H1 (cell line): Measurements from ENCODE around the gene GNG14. TPM values are rescaled to one million over a fixed set of nuclear protein-coding genes. Genes with fewer than 3 reads are reported as not detected.

Experiments used
- CTCF ChIA-PET: fragments of 300-600 bp; sonication (Branson Sonifier 250); formaldehyde crosslinking; loops from one replicate; lab custom pipeline; 2021; ENCODE audit not compliant: partially characterized antibody; lab: Charles Lee
- POLR2A ChIA-PET: fragments of 300-600 bp; sonication (Branson Sonifier 250); formaldehyde crosslinking; loops from one replicate; lab custom pipeline; 2021; ENCODE audit warnings: inconsistent platforms; ENCODE audit not compliant: partially characterized antibody; lab: Charles Lee
- DNase-seq, 2 experiments: peaks; one replicate each; pipeline versions ENCODE4 v3.0.0 to v3.0.0-alpha.2; 2010 to 2022; ENCODE audit warnings: low spot score in 2 of 2, low read depth in 1 of 2, mixed read lengths in 1 of 2
- FAIRE-seq: peaks from 2 replicates; lab custom pipeline; 2011; peaks lifted over from hg19 to GRCh38; lab: Jason Lieb, UNC
- H2AFZ ChIP-seq: 2 replicates; pipeline ENCODE4 v1.8.1; 2012; ENCODE audit warnings: low read length, inconsistent platforms
- H2AK5ac ChIP-seq: 2 replicates; pipeline ENCODE4 v1.6.1; 2013; ENCODE audit warnings: low read depth, low read length
- H2BK120ac ChIP-seq: replicated peaks from 2 replicates; pipeline ENCODE3; 2013; ENCODE audit warnings: low read depth, low read length, inconsistent platforms
- H2BK12ac ChIP-seq: 2 replicates; pipeline ENCODE4 v1.6.1; 2013; ENCODE audit warnings: low read depth, low read length
- H2BK15ac ChIP-seq: 2 replicates; pipeline ENCODE4 v1.6.1; 2013; ENCODE audit warnings: low read length
- H2BK20ac ChIP-seq: 2 replicates; pipeline ENCODE4 v1.6.1; 2013; ENCODE audit warnings: low read length
- H2BK5ac ChIP-seq: 2 replicates; pipeline ENCODE4 v1.6.1; 2013; ENCODE audit warnings: low read depth, low read length
- H3K14ac ChIP-seq: 2 replicates; pipeline ENCODE4 v1.6.1; 2013; ENCODE audit warnings: inconsistent platforms; ENCODE audit not compliant: insufficient read length
- H3K18ac ChIP-seq: 2 replicates; pipeline ENCODE4 v1.6.1; 2013; ENCODE audit warnings: low read length; ENCODE audit errors: extremely low read depth
- H3K23ac ChIP-seq: 2 replicates; pipeline ENCODE4 v1.6.1; 2013; ENCODE audit warnings: inconsistent platforms; ENCODE audit not compliant: insufficient read length
- H3K23me2 ChIP-seq: 2 replicates; pipeline ENCODE4 v1.6.1; 2013; ENCODE audit warnings: low read depth, low read length
- H3K27ac ChIP-seq: 2 replicates; pipeline ENCODE4 v1.6.1; 2011; ENCODE audit warnings: low read depth, low read length, inconsistent platforms
- H3K27me3 ChIP-seq, 4 experiments: replicated peaks in 1 of 4; 1 replicate in 1 of 4; 2 replicates in 3 of 4; pipeline versions ENCODE4 v1.6.1 to v1.8.1; 2011 to 2013; ENCODE audit warnings: low read length in 3 of 4, mild to moderate bottlenecking in 3 of 4, inconsistent platforms in 2 of 4, mixed read lengths in 2 of 4, moderate library complexity in 1 of 4; ENCODE audit not compliant: control insufficient read depth in 3 of 4, insufficient read depth in 3 of 4; ENCODE audit errors: extremely low read depth in 1 of 4
- H3K36me3 ChIP-seq, 4 experiments: 2 replicates each; pipeline versions ENCODE4 v1.6.1 to v1.8.1; 2011 to 2013; ENCODE audit warnings: mild to moderate bottlenecking in 4 of 4, low read length in 3 of 4, moderate library complexity in 2 of 4, control low read depth in 1 of 4, inconsistent platforms in 1 of 4; ENCODE audit not compliant: insufficient read depth in 4 of 4, control insufficient read depth in 2 of 4
- H3K4ac ChIP-seq: replicated peaks from 2 replicates; pipeline ENCODE3; 2013; ENCODE audit warnings: low read length, low read depth, mixed read lengths, inconsistent platforms; ENCODE audit not compliant: insufficient read length
- H3K4me1 ChIP-seq, 4 experiments: replicated peaks in 1 of 4; 1 replicate in 1 of 4; 2 replicates in 3 of 4; pipeline versions ENCODE4 v1.6.1 to v1.8.1; 2011 to 2013; ENCODE audit warnings: low read length in 3 of 4, inconsistent platforms in 2 of 4, mixed read lengths in 1 of 4; ENCODE audit not compliant: insufficient read depth in 4 of 4, control insufficient read depth in 3 of 4
- H3K4me2 ChIP-seq, 2 experiments: 2 replicates each; pipeline versions ENCODE4 v1.6.1 to v1.8.1; 2011 to 2013; ENCODE audit warnings: low read depth in 2 of 2, low read length in 2 of 2, control low read depth in 1 of 2, inconsistent platforms in 1 of 2, mild to moderate bottlenecking in 1 of 2; ENCODE audit not compliant: insufficient read depth in 1 of 2
- H3K4me3 ChIP-seq, 4 experiments: fragments of 200-600, 300-600 bp in 1 of 4; sonication (generic), shearing (Covaris generic), sonication (Bioruptor Twin) in 1 of 4; 2 replicates each; pipeline versions ENCODE4 v1.5.1 to v1.8.1; 2011 to 2016; ENCODE audit warnings: low read length in 4 of 4, low read depth in 3 of 4, control low read depth in 2 of 4, inconsistent platforms in 2 of 4, mild to moderate bottlenecking in 2 of 4, mixed read lengths in 1 of 4, moderate library complexity in 1 of 4; ENCODE audit not compliant: insufficient read depth in 2 of 4; ENCODE audit errors: extremely low read depth in 1 of 4
- H3K56ac ChIP-seq: replicated peaks from 2 replicates; pipeline ENCODE3; 2013; ENCODE audit warnings: low read depth, mild to moderate bottlenecking, mixed read lengths, low read length, inconsistent platforms; ENCODE audit not compliant: insufficient read length
- H3K79me1 ChIP-seq: 2 replicates; pipeline ENCODE4 v1.6.1; 2013; ENCODE audit warnings: low read depth, low read length, control low read depth
- H3K79me2 ChIP-seq, 2 experiments: 2 replicates each; pipeline versions ENCODE4 v1.6.1 to v1.8.1; 2012 to 2013; ENCODE audit warnings: low read length in 2 of 2, mild to moderate bottlenecking in 2 of 2, inconsistent platforms in 1 of 2; ENCODE audit not compliant: insufficient read depth in 2 of 2, control insufficient read depth in 1 of 2
- H3K9ac ChIP-seq, 4 experiments: replicated peaks in 1 of 4; 1 replicate in 1 of 4; 2 replicates in 3 of 4; pipeline versions ENCODE4 v1.6.1 to v1.8.1; 2011 to 2013; ENCODE audit warnings: low read depth in 3 of 4, low read length in 3 of 4, control low read depth in 2 of 4, mild to moderate bottlenecking in 2 of 4, moderate library complexity in 2 of 4, inconsistent platforms in 1 of 4; ENCODE audit errors: extremely low read depth in 1 of 4
- H3K9me3 ChIP-seq, 2 experiments: 2 replicates each; pipeline versions ENCODE4 v1.6.1 to v1.8.1; 2012 to 2013; ENCODE audit warnings: mild to moderate bottlenecking in 2 of 2, moderate library complexity in 2 of 2, control low read depth in 1 of 2, inconsistent platforms in 1 of 2, low read depth in 1 of 2, low read length in 1 of 2, mixed read lengths in 1 of 2; ENCODE audit not compliant: insufficient read depth in 2 of 2
- H4K20me1 ChIP-seq, 2 experiments: replicated peaks in 1 of 2; 2 replicates each; pipeline versions ENCODE3 to v1.8.1; 2011 to 2013; ENCODE audit warnings: inconsistent platforms in 2 of 2, low read length in 2 of 2, mild to moderate bottlenecking in 1 of 2; ENCODE audit not compliant: insufficient read depth in 2 of 2, control insufficient read depth in 1 of 2
- H4K5ac ChIP-seq: 2 replicates; pipeline ENCODE4 v1.6.1; 2013; ENCODE audit warnings: low read length, low read depth, mixed read lengths, inconsistent platforms; ENCODE audit not compliant: insufficient read length
- H4K8ac ChIP-seq: 2 replicates; pipeline ENCODE4 v1.8.0; 2013; ENCODE audit warnings: mild to moderate bottlenecking, moderate library complexity, low read length, inconsistent platforms; ENCODE audit not compliant: insufficient read depth; ENCODE audit errors: extremely low read depth
- H4K91ac ChIP-seq: replicated peaks from 2 replicates; pipeline ENCODE3; 2013; ENCODE audit warnings: low read length, mixed read lengths, inconsistent platforms; ENCODE audit not compliant: insufficient read length
- EGR1 ChIP-seq: IDR thresholded peaks from 2 replicates; pipeline ENCODE4 v1.6.1; 2011; ENCODE audit warnings: low read depth, low read length, borderline replicate concordance
- EZH2 ChIP-seq: fragments of 200-600 bp; sonication (generic); IDR thresholded peaks from 2 replicates; pipeline ENCODE4 v1.7.1; 2012; ENCODE audit warnings: low read depth, mild to moderate bottlenecking, moderate library complexity, low read length, inconsistent platforms; ENCODE audit not compliant: severe bottlenecking
- HDAC6 ChIP-seq: IDR thresholded peaks from one replicate; pipeline ENCODE4 v1.7.1; 2012; ENCODE audit warnings: low read depth, mild to moderate bottlenecking, inconsistent platforms, low read length, moderate library complexity
- JUN ChIP-seq: IDR thresholded peaks from 2 replicates; pipeline ENCODE4 v1.6.1; 2011; ENCODE audit warnings: low read depth, mild to moderate bottlenecking, improper control_type of control experiment, low read length
- KDM5A ChIP-seq: fragments of 200-600 bp; IDR thresholded peaks from 2 replicates; pipeline ENCODE4 v1.7.1; 2012; ENCODE audit warnings: mild to moderate bottlenecking, low read length, inconsistent platforms, mixed read lengths
- POLR2A ChIP-seq, 2 experiments: IDR thresholded peaks; 1 replicate in 1 of 2; 2 replicates in 1 of 2; pipeline ENCODE4 v1.6.1; 2011; ENCODE audit warnings: low read depth in 2 of 2, low read length in 2 of 2, mild to moderate bottlenecking in 2 of 2; ENCODE audit errors: control extremely low read depth in 1 of 2
- TAF1 ChIP-seq: IDR thresholded peaks from 2 replicates; pipeline ENCODE4 v1.6.1; 2011; ENCODE audit warnings: mild to moderate bottlenecking, low read depth, low read length
- TAF7 ChIP-seq: optimal IDR thresholded peaks from 2 replicates; pipeline ENCODE3; 2011; ENCODE audit warnings: low read depth, mild to moderate bottlenecking, inconsistent platforms, low read length, moderate library complexity, borderline replicate concordance
- TCF12 ChIP-seq: IDR thresholded peaks from 2 replicates; pipeline ENCODE4 v1.6.1; 2011; ENCODE audit warnings: low read depth, mild to moderate bottlenecking, low read length
- WGBS, 2 experiments: shearing (Covaris generic) in 1 of 2; methylation state at CpG; one replicate each; pipeline versions ENCODE4 v1.1.6 to v1.1.7; 2013 to 2015; ENCODE audit warnings: low lambda C conversion rate in 2 of 2, mixed read lengths in 2 of 2, inconsistent platforms in 1 of 2, low coverage in 1 of 2, missing lambda C conversion rate in 1 of 2; ENCODE audit not compliant: insufficient replicate concordance in 2 of 2, insufficient coverage in 1 of 2, insufficient read length in 1 of 2; ENCODE audit errors: extremely low coverage in 1 of 2, missing lambda C conversion rate in 1 of 2; 5-methylcytosine and 5-hydroxymethylcytosine counted together
- polyA plus RNA-seq, 7 experiments: library from polyadenylated mRNA; depleted of rRNA in 3 of 7; stranded (reverse) in 5 of 7; unstranded in 2 of 7; fragments of >200 nt in 5 of 7; fragments of 200-250 nt in 2 of 7; gene quantifications; 1 replicate in 5 of 7; 2 replicates in 1 of 7; 4 replicates in 1 of 7; pipeline versions ENCODE4 v1.2.1 to v1.2.3, GENCODE V29; 2011 to 2013; ENCODE audit warnings: missing spikeins in 2 of 7, mixed read lengths in 2 of 7
- total RNA-seq: library from RNA; stranded (reverse); fragmentation: NEBNext Ultra II Directional; extraction: Animal tissue kit (Norgen Biotek cat#: 25700); gene quantifications from 2 replicates; pipeline ENCODE4 v1.2.1, GENCODE V29; 2021
- TF ChIP-seq, protein P1 (sequence below), 3 experiments: IDR thresholded peaks; 1 replicate in 2 of 3; 2 replicates in 1 of 3; pipeline versions ENCODE4 v1.5.1 to v1.6.1; 2011; ENCODE audit warnings: low read length in 3 of 3, mild to moderate bottlenecking in 3 of 3, inconsistent platforms in 2 of 3, low read depth in 1 of 3, moderate library complexity in 1 of 3; ENCODE audit not compliant: insufficient read depth in 1 of 3; ENCODE audit errors: control extremely low read depth in 1 of 3

Gene GNG14
- total and polyA plus RNA-seq, 2 of the 8 experiments (the other 6 are each of a cell fraction or from before 2014, with no cell fraction given), result not detected

DNA sequence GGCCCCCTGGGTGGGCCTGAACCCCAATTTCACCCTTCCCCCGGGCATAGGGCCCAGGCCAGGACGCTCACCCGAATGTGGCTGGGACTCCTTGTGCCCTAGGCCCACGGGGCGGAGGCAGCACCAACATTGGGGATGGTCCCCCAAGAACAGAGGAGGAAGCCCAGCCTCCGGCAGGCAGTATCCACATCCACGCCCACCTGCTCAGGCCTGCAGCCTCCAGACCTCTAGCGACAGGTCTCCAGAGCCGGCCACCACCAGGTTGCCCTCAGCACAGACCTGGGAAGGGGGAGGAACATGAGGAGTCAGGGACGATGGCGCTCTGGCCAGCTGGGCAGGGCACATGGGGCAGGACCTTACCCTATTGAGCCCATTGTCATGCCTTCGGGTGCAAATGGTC is 1.2 kb downstream of the GNG14 start:
- Histone ChIP-seq H2AK5ac (no peak overlapping the region), H3K9me3 (no peaks in the 10 kb centered on the region), H3K23me2 (no peaks in the 10 kb centered on the region), H3K27me3 (no peaks in the 10 kb centered on the region), H3K9ac (no peak overlapping the region), H3K79me1 (no peaks in the 10 kb centered on the region), H3K56ac (no peak overlapping the region), H4K91ac (no peak overlapping the region), H2BK15ac (no peak overlapping the region), H2BK12ac (no peak overlapping the region), H2BK120ac (no peak overlapping the region), H3K36me3 (no peaks in the 10 kb centered on the region), H3K4me3 (no peak overlapping the region), H3K4ac (no peak overlapping the region), H3K4me1 (no peaks in the 10 kb centered on the region), H3K18ac (no peak overlapping the region), H3K4me2 (no peak overlapping the region), H2BK5ac (no peak overlapping the region), H4K8ac (peak overlapping the region; percentile 11; the same call in 1 of the 2 replicates), H3K27ac (no peak overlapping the region), H3K23ac (no peak overlapping the region), H4K5ac (no peak overlapping the region), H3K14ac (no peak overlapping the region), H4K20me1 (peaks cover 0 to 8% of the 10 kb centered on the region in 2 experiments), H3K79me2 (no peaks in the 10 kb centered on the region), H2AFZ (no peak overlapping the region), H2BK20ac (no peak overlapping the region)
- no peak for FAIRE-seq
- CTCF ChIA-PET, result interaction anchor here (0.6 to 1.4 kb wide), 2 partner anchors 12 to 175 kb away, joined by 4 to 5 read pairs; no protein-coding TSS in a partner anchor
- POLR2A ChIA-PET, result interaction anchor here (1.4 to 9.2 kb wide), 2 partner anchors 10 to 69 kb away, joined by 3 to 93 read pairs; partner anchors contain the start of gene DHPS
- WGBS, 2 experiments, result 88% methylated on average over 9 of the region's 12 CpGs; no CpG with 5 or more reads in 1 of the 2 experiments
- no peak for DNase-seq
- no peak for TF ChIP-seq TCF12
- TF ChIP-seq HDAC6, result no peak
- no peak for TF ChIP-seq KDM5A
- no peak for TF ChIP-seq JUN
- TF ChIP-seq EGR1, result no peak
- no peak for TF ChIP-seq TAF1
- no peak for TF ChIP-seq EZH2
- TF ChIP-seq POLR2A (IDR thresholded peaks at IDR 0.05; ENCODE audit: control extremely low read depth in 1 of 2, low read depth in 2 of 2, low read length in 2 of 2), result no peak
- TF ChIP-seq, protein P1, sequence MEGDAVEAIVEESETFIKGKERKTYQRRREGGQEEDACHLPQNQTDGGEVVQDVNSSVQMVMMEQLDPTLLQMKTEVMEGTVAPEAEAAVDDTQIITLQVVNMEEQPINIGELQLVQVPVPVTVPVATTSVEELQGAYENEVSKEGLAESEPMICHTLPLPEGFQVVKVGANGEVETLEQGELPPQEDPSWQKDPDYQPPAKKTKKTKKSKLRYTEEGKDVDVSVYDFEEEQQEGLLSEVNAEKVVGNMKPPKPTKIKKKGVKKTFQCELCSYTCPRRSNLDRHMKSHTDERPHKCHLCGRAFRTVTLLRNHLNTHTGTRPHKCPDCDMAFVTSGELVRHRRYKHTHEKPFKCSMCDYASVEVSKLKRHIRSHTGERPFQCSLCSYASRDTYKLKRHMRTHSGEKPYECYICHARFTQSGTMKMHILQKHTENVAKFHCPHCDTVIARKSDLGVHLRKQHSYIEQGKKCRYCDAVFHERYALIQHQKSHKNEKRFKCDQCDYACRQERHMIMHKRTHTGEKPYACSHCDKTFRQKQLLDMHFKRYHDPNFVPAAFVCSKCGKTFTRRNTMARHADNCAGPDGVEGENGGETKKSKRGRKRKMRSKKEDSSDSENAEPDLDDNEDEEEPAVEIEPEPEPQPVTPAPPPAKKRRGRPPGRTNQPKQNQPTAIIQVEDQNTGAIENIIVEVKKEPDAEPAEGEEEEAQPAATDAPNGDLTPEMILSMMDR (IDR thresholded peaks at IDR 0.05; ENCODE audit: control extremely low read depth in 1 of 3, insufficient read depth in 1 of 3, low read depth in 1 of 3, low read length in 3 of 3), result no peak
- TF ChIP-seq TAF7, result no peak
